ENCODE results near the gene POLE2.
"Not testable (repeated sequence)": the region's sequence is repeated elsewhere in the genome, so short reads cannot be mapped to it uniquely, and the experiment has no call there.

POLE2 gene

DNA sequence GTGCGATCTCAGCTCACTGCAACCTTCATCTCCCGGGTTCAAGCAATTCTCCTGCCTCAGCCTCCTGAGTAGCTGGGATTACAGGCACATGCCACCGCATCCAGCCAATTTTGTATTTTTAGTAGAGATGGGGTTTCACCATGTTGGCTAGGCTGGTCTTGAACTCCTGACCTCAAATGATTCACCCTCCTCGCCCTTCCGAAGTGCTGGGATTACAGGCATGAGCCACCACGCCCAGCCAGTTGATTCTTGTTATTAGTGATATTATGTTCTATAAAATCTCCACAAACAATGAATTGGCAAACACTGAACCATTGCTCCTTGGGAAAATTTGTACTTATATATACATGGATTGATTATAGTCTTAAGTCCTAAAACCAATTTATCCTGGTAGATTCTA is 30.5 kb downstream of the POLE2 start:
- not testable (repeated sequence) for DNase-seq

DNA sequence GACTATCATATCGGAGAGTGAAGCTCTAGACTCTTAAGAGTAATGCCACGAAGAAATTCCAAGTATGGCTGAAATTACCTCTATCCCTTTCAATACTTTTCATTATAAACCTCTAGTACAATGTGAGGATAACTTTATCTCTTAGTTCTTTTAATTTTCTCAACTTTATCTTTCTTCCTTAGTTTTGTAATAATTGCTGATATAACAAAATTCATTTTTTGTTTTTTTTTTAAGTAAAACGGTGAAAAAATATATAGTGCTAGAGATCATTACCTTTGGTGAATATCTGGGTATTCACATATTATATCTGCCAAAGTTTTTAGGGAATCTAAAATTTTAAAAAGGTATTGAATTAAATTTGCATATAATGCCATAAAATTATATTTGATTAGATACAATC is 33.5 kb downstream of the POLE2 start:
- DNase-seq, result no peak

DNA sequence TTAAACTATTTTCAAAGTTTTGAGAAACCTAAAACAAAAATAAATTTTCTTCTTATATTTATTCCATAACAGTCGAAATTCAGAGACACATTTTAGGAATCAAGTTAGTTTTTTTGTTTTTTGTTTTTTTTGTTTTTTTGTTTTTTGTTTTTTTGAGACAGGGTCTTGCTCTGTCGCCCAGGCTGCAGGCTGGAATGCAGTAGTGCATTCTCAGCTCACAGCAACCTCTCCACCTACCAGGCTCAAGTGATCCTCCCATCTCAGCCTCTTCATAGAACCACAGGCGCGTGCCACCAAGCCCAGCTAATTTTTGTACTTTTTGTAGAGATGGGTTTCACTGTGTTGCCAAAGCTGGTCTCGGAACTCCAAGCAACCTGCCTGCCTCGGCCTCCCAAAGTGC is 34.5 kb downstream of the POLE2 start:
- DNase-seq, result no peak

DNA sequence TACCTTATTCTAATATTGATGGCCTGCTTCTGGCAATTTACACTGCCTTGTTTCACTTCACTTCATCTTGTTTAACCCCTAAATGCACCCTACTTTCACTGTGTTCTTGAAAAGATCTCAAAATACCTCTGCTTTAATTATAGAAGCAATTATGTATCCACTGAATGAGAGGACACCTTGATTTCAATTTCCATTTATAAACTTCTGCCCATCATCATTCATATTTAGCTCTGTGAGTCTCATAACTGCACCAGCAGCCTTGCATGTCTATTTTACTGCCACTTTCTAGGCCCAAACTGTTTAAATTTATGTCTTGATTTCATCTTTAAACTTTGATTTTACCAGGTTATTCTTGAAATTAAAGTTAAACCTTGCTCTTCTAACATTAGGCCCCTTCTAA is 45.9 kb downstream of the POLE2 start:
- DNase-seq, result no peak

DNA sequence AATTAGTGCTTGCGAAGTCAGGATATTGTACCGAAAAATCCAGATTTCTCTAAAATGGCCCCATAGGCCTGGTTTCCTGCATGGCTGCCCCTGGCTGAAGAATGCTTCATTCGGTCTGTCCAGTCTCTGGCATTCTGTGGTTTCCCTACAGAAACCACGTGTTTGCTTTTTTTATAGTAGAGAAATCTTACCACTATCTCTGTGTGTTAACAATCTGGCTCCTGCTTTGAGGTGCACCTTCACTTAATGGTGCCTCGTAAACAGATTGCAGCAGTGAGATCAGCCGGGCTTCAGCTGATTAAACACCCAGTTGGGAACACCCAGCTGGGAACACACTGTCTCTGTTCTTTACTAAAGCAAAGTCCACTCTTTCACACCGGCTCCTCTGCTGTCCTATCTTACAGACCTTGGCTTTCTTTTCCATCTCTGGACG is 46.3 kb downstream of the POLE2 start:
- no peak for DNase-seq

DNA sequence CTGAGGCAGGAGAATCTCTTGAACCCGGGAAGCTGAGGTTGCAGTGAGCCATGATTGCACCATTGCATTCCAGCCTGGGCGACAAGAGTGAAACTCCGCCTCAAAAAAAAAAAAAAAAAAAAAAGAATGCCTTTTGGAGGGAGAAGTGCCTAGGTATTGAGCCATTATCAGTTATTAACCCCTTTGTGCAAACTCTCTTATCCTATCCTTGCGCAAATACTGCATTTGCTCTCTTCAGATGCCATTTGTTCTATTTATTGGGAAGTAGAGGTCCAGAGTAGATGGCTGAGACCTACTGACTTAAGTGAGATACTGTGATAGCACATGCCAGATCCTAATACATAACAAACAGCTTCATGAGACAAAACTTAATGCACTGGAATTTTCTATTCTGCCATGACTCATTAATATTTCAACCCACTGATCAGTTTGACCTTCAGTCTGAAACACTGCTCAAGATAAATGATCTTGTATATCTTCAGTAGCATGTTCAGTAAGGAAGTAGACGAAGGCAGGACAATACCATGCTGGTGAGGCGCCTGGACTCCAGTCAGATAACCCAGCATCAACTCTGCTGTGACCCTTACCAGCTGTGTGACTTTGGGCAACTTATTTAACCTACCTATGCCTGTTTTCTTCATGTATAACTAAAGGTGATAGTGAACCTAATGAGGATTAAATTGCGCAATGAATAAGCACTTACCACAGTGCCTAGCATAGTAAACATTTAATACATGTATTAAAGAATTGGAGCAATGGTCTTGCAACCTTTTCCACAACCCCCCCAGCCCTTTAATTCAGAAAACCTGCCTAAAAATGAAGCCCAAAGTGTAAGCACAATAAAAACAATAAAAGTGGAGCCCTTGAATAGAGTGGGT is 47.2 kb downstream of the POLE2 start:
- no peak for DNase-seq

DNA sequence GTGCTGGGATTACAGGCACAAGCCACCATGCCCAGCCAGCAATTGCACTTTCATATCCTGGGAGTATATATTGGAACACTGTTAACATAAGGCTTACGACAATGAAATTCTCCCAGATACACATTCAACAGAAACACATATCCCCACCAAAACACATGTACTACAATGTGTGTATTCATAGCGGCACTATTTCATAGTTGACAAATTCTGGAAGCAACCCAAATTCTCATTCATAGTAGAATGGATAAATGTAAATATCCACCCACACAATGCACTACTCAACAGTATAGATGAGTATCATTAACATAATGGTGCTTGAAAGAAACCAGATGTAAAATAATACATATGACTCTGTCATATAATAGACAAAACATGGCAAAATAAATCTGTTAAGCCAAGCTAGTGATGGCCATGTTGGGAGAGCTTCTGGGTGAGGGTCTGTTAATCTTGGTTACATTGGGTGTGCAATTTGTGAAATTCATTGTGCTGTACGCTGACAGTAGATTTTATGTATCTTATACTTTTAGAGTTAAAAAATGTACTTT is 50.4 kb downstream of the POLE2 start:
- no peak for DNase-seq

DNA sequence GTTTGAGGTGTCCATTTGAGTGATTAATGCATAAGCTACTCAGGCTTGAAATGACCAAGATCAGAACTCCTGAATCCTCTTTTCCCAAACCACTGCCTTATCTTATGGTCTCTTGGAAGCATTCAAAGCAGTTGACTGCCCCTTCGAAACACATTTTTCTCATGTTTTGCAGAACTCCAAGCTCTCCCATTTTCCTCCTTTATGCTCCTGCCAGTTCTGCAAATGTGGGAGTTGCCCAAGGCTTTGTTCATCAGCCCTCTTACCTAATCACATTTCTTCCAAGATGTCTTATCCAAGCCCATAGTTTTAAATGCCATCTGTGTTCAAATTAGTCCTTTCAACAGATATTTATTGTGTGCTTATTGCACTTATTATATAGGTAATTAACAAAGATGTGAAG is 51.1 kb downstream of the POLE2 start:
- no peak for DNase-seq

DNA sequence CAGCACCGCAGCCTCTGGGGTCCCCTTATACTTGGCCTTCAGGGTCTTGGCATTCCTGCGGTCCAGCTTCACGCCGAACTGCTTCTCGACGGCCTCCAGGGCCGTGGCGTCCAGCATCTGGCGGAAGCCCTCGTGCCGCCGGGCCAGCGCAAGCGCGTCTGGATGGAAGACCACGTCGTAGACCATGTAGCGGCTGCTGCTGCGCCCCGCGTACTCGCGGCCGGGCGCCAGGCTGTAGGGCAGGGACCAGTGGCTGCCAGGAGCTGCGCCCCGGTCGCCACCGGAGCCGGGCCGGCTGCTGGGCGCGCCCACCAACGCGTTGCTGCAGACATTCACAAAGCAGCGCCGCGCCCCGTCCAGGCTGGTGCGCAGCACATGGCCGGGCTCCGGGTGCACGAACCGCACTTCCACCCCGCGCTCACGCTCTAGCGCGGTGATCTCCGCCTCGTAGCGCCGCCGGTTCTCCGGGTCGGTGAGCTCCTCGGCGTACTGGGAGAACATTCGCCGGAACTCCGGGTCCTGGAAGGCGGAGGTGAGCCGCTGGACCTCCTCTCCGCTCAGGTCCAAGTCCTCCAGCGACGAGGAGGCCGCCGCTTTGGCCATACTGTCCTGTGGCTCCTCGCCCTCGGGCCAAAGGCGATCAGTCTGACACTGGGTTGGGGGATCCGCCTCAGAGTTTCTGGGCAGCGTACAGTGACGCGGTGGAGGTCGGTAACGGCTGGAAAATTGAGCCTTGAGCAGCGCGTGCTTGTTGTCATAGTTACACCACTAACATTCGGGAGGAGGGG is 53.3 kb downstream of the POLE2 start, which contains the start of gene DNAAF2:
Gene DNAAF2 (minus strand): TSS at position 698 of the 788 bp plus-strand sequence. CDS start 95 bp downstream, at position 603.
- DNase-seq, result peak; percentile 69

DNA sequence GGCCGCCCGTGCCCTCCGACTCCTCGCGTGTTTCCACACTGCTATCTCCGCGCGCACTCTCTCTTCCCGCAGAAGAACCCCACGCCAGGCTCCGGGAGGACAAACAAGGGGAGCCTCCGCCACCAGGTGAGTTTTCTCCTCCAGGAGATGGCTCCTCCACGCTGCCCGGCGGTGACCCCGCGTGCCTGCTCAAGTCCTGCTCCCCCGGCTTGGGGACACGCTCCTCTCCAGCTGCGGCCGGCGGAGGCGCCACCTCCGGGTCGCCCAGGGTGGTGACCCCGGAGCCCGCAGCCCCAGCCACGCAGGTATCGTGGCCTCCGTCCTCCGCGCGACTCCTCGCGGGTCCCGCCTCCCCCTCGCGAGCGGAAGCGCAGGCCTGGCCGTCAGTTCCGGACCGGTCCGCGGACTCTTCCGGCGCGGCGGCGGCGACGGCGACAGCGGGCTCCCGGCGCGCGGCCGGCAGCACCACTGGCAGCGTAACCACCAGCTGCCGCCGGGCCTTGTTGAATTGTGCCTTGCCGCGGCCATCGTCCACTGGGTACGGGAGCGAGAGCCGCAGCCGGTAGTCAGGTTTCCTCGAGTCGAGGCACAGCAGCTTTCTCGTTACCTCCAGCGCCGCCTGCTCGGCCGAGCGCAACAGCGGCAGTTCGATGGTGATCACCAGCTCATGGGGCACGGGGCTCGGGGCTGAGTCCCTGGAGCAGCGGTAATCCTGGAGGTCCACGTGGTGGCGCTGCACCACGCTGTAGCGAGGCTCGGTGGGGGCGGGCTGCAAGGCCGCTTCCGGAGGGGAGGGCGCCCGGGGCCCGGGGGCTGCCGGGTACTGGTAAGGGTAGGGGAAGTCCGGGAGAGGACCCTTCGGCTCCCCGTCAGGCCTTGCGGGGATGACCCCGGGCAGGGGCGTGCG is 54.1 kb downstream of the POLE2 start:
- peak; percentile 95 for DNase-seq

DNA sequence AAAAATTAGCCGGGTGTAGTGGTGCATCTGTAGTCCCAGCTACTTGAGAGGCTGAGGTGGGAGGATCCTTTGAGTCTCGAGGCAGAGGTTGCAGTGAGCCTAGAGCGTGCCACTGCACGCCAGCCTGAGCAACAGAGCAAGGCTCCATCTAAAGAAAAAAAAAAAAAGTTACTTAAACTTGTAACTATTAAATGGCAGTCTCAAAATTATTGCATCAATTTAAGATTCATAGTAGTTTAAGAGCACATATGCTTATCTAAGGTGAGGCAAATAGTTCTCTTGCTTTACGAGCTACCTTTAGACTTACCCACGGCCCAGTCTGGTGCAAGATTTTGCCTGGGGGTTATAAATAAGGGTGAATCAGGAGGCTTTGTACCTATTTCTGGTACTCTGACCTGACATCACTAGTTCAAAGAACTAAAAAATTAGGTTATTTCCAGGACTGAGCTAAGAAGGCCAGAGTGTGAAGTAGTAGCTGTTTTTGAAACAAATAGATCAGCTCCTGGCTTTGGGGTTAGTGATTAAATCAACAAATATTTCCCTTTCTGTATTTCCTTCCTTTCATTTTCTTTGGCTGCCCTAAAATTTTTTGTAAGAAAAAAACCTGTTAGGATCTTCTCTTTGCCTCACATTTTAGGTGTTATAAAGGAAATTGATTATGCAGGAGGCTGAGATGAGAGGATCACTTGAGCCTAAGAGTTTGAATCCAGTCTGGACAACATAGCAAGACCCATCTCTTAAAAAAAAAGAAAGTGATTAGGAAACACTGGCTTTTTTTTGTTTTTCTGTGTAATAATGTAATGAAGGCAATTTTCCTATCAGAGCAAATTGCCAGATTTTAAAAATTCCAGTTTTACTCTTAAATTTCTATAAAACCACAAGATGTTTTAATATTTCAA is 63.8 kb downstream of the POLE2 start:
- no peak for DNase-seq

DNA sequence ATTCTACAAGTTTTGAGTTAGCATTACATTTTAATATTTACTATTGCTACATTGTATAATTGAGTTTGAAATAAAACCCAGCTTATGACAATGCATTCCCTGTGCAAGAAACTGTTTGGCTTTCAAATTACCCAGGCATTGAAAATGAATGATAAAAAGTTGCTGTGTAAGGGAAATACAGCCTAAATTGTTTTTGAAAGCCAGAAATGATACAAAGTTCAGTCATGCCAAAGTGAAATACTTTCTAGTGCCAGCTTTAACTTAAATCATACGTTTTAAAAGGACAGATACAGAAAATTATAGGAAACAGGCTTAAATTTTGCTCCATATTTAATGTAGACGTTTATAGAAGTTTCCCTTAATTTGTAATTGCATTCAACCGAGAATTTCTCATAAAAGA is 64.6 kb downstream of the POLE2 start:
- no peak for DNase-seq

DNA sequence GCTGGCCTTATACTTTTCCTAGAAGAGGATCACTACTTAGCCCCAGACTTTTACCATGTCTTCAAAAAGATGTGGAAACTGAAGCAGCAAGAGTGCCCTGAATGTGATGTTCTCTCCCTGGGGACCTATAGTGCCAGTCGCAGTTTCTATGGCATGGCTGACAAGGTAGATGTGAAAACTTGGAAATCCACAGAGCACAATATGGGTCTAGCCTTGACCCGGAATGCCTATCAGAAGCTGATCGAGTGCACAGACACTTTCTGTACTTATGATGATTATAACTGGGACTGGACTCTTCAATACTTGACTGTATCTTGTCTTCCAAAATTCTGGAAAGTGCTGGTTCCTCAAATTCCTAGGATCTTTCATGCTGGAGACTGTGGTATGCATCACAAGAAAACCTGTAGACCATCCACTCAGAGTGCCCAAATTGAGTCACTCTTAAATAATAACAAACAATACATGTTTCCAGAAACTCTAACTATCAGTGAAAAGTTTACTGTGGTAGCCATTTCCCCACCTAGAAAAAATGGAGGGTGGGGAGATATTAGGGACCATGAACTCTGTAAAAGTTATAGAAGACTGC is 65.9 kb downstream of the POLE2 start:
- no peak for DNase-seq

DNA sequence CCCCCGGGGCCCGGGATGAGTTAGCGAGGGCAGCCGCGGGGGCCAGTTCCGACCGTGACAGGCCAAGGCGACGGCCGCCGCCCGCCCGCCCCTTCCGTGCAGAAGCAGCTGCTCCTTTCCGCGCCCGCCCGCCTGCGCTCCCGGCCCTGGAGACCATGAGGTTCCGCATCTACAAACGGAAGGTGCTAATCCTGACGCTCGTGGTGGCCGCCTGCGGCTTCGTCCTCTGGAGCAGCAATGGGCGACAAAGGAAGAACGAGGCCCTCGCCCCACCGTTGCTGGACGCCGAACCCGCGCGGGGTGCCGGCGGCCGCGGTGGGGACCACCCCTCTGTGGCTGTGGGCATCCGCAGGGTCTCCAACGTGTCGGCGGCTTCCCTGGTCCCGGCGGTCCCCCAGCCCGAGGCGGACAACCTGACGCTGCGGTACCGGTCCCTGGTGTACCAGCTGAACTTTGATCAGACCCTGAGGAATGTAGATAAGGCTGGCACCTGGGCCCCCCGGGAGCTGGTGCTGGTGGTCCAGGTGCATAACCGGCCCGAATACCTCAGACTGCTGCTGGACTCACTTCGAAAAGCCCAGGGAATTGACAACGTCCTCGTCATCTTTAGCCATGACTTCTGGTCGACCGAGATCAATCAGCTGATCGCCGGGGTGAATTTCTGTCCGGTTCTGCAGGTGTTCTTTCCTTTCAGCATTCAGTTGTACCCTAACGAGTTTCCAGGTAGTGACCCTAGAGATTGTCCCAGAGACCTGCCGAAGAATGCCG is 66.7 kb downstream of the POLE2 start:
- DNase-seq, result peak; percentile 61

DNA sequence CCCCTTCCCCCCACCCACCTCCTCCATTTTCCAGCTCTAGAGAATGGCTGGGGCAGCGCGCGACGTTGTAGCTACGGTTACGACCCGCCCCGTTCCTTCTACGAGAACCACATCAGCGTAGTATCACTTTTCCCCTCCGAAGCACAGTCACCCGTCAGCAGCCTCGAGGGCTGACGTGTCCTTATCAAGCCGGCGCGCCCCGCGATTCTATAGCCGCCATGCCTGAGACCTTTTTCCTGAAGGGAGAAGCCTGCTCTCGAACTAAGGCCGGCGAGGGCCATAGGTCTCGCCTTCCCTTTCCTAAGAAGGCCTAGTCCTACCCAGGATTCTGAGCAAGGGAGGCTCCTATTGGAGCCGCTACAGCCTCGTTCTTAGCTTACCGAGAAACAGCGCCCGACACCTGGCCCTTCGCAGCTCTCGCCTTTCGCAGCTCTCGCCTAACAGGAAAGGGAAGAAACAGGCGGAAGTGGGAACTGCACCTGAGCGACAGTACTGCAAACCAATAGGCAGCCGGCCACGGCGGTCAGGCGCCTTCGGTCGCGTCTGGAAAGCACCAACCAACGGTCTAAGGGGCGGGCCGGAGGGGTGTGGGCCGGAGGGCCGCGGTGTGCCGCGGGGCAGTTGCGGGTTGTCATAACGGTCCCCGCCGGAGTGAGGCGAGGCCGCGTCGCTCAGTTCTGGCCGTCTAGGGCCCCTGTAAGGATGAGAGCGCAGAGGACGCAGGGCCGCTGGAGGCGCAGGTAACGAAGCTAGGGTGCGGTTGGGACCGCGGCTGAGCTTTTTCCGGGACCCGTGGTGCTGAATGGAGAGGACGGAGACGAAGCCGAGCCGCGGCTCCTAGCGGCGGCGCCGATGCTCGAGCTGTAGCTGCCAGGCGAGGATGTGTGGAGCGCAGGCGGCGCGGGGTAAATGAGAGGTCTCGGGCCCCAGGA is 67.6 kb downstream of the POLE2 start, which contains the start of the genes MGAT2 and RPL36AL:
Gene MGAT2 (plus strand): TSS at position 618 of the 932 bp plus-strand sequence. CDS start 470 bp downstream, outside the sequence.
Gene RPL36AL (minus strand): TSS at position 445 of the 932 bp plus-strand sequence. CDS start 1,522 bp downstream, outside the sequence.
- DNase-seq, result peak; percentile 99

DNA sequence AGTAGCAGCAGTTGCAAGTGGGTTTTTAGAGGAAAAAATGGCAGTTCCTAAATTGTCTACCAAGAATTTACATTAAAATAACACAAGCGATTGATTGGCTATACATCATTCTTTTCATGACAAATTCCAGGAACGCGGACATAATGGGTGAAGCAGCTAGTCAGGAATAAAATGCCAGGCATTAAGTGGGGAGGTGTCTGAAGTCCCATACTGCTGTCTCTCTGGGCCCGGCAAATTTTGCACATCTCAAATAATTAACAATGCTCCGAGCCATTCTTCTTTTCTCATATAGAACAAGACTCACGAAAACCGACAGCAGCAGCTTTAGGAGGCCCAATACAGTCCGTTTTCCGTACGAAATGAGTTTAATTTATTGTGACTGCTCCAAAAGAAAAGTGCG is 68.3 kb downstream of the POLE2 start:
- no peak for DNase-seq

DNA sequence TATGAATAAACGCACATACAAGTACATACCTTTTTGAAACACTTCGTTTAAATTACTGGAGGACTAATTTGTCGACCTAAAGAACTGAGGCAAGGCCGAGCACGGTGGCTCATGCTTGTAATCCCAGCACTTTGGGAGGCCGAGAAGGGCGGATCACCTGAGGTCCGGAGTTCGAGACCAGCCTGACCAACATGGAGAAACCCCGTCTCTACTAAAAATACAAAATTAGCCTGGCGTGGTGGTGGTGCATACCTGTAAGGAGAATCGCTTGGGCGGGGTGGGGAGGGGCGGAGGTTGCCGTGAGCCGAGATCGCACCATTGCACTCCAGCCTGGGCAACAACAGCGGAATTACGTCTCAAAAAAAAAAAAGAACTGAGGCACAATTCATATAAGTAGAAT is 68.7 kb downstream of the POLE2 start:
- DNase-seq, result not testable (repeated sequence)

DNA sequence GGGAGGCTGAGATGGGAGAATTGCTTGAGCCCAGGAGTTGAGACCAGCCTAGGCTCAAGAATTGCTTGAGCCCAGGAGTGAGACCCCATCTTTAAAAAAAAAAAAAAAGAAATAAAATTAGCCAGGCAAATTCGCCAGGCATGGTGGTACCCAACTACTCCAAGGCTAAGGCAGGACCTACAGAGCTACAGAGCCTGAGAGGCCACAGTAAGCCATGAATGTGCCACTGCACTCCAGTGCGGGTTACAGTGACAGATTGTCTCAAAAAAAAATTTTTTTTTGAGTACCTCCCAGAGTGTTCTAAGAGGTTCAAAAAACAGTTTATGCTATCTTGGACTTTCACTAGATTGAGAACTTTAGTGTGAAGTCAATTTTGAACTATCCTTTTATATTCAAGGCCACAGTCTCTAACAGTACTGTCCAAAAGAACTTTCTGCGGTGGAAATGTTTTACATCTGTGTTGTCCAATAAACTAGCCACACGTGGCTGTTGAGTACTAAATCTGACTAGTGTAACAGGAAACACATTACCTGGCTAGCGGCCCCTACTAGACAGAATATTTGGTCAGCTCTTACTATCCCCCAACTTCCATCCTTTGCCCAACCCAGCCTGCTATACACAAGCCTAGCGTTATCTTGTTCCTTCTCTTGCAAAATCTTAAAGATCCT is 70.0 kb downstream of the POLE2 start:
- no peak for DNase-seq
